Hematopoietic multipotent progenitor cell treated with erythropoietin and hydrocortisone succinate and interleukin-3 and kit ligand, for 6 days (in vitro differentiated cells): ENCODE measurements around the gene CC2D1B.
A peak's percentile ranks its signal among the peaks of the same experiment; 100 is the strongest.

Source experiments
- DNase-seq: peaks from one replicate; pipeline ENCODE4 v3.0.0-alpha.2; 2015

The CC2D1B gene

GRCh38 chr1:52359676-52360594, 6.1 kb downstream of the CC2D1B start:
- no peak for DNase-seq

GRCh38 chr1:52358851-52359497, 7.0 kb downstream of the CC2D1B start:
- no peak for DNase-seq

GRCh38 chr1:52357397-52357796, 8.6 kb downstream of the CC2D1B start:
- DNase-seq = no peak

GRCh38 chr1:52356818-52357355, 9.1 kb downstream of the CC2D1B start:
- DNase-seq = no peak

- no peak for DNase-seq
Measured at GRCh38 chr1:52355847-52356505, 10.0 kb downstream of the CC2D1B start.

DNA sequence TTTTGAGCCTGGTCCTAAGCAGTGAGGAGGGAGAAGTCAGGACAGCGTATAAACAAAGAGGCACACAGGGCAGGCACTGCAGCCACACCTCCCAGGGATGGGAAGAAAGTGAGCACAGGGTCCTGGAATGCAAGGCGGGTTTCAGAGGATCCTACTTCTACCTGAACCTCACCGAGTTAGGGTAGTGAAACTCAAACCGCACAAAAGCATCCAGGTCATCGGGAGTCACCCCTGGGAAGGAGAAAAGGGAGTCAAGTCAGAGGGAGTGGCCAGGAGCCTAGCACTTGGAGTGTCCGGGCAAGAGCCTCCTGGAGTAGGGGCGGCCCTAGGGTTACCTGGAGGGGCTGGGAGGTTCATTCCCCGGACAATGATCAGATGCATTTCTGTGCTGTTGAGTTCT, 10.6 kb downstream of the CC2D1B start:
- DNase-seq = no peak

GRCh38 chr1:52352690-52353089, 13.3 kb downstream of the CC2D1B start:
- DNase-seq = no peak

GRCh38 chr1:52348704-52349300, 17.2 kb downstream of the CC2D1B start:
- peak; percentile 27 for DNase-seq

GRCh38 chr1:52346653-52347052, 19.4 kb downstream of the CC2D1B start:
- no peak for DNase-seq

DNA sequence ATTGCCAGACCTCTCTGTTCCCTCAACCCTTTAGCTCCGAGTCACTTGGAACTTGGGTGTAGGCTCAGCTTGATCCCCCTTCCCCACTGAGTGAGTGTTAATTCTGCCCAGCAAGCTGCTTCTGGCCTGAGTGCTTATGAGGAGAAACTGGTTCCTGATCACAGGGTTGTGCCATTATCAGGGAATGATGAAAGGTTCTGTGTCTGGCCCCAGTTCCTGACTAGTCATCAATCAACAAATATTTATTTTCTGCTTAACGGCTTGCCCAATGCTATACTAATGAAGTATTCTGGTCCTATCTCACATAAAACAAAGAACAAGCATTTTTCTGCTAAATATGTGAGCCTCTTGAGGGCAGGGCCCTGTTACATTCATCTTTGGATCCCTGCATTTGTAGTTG, 20.8 kb downstream of the CC2D1B start:
- DNase-seq = no peak

DNA sequence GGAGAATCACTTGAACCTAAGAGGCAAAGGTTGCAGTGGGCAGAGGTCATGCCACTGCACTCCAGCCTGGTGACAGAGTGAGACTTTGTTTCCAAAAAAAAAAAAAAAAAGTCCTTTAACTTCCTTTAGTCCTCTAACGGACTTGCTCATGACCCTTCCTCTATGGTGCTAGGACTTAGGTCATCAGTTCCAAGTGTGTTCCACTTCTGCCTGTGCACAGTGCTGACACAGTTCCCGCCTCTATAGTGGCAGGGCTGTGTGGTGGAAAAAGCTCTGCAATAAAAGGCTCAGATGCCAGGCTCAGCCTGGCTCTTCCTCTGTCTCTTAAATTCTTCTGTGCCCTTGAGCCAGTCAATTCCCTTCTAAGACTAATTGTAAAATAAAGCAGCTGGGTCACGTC, 22.0 kb downstream of the CC2D1B start:
- no peak for DNase-seq

- no peak for DNase-seq
Measured at GRCh38 chr1:52341655-52342260, 24.2 kb downstream of the CC2D1B start.

DNA sequence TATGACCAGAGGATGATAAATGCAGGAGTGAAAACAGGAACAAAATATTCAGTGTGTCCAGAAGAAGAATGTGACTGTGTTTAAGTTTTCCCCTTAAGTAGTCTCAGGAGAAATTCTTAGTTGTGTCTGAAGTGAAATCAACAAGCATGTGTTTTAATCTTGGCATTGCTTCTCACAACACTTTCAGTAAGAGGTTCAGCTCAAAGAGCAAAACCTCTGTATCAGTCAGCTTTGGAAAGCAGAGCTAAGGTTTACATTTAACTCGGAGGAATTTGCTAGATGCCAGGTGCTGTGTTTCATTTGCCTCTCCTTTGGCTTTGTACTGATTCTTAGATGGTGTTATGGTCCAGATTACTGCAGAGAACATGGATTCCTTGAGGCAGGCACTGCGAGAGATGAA, 28.6 kb downstream of the CC2D1B start:
- no peak for DNase-seq

- no peak for DNase-seq
Measured at GRCh38 chr1:52334906-52335528, 31.0 kb downstream of the CC2D1B start.

DNA sequence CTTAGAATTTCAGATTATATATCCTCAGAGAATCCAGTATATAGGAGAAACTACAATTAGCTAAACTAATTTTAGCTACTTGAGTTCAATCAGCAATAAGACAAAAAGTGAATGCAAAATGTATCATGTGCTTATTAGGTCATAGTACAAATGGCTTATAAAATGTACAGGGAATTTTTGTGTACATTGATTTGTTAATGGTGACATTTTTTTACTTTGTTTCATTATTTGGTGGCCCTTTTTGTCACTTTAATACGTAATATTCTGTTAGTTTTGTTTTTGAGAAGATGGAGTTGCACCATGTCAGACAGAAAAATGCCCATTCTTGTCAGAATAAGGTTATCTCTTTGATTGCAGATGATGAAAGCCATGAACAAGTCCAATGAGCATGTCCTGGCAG, 33.6 kb downstream of the CC2D1B start:
- DNase-seq = no peak

DNA sequence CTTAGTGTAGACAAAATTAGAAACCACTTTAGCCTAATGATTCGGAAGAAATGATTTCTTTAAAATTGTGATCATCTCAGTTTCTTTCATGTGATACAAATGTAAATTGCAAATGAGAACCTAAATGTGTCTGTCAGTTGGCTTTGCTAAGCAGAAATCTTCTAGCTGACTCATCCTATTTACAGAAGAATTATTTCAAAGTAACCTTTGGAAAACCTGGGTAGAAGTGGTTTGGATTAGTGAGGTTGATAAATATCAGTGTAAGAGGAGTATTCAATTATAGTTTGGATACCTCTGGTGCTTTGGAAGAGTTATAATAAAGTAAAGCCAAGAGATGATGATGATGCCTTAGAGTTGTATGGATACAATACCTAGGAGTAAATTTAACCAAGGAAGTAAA, 37.4 kb downstream of the CC2D1B start:
- no peak for DNase-seq

DNA sequence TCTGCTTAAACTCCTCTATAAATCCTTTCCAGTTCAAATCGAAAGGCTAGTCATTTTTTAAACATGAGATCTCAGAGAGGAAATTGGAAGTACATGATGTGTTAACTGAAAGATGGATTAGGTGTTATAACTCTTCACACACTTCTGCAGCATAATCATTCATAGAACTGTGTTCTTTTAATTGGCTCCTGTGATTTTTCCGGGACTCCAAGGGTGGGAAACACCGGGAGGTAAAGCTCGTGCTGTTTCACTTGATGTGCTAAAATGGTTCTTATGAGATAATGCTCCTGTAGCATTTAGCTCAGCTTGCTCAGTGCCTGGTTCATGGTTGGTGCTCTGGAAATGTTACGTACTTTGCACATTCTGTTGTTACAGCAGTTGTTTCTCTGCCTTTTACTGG, 40.2 kb downstream of the CC2D1B start:
- DNase-seq = no peak

DNA sequence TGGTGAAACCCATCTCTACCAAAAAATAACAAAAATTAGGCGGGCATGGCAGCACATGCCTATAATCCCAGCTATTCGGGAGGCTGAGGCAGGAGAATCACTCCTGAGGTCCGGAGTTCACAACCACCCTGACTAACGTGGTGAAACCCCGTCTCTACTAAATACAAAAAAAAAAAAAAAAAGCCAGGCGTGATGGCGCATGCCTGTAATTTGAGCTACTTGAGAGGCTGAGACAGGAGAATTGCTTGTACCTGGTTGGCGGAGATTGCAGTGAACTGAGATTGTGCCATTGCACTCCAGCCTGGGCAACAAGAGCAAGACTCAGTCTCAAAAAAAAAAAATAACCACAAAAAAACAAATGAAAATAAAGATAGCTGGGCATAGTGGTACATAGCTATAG, 42.3 kb downstream of the CC2D1B start:
- DNase-seq = no peak

DNA sequence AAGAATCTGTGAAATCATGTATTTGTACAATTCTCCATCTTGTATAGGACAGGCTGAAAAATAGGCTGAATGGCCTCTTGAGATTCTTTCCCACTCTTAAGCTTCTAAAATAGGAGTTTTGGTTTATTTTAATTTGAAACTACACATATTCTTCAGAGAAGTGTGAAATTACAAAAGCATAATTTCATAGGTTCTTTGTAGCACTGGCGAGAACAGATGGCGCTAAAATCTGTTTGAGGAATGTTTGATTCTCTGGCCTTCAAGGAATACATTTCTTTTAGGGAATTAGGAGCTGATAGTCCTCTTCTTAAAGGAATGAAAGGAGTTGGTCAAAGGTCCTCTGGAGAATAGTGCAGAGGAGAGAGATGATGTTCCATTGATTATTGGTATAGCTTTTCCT, 44.9 kb downstream of the CC2D1B start:
- DNase-seq = no peak

- no peak for DNase-seq
Measured at GRCh38 chr1:52306227-52307006, 59.6 kb downstream of the CC2D1B start.
